Tibial nerve (tissue), 4 donors: ENCODE results near the gene NLRP1. TPM values are rescaled to one million over a fixed set of nuclear protein-coding genes. Genes with fewer than 3 reads are reported as not detected.

Experiments used
- DNase-seq, 2 donors: peaks; one replicate each; pipeline ENCODE4 v3.0.0-alpha.2; 2019; ENCODE audit warnings: low spot score in 2 of 2
- H3K27ac ChIP-seq, 4 donors: fragments of 200-600 bp; sonication (generic) in 3 of 4; one replicate each; pipeline ENCODE4 v1.5.1; 2017 to 2019; ENCODE audit warnings: mild to moderate bottlenecking in 1 of 4
- H3K27me3 ChIP-seq, 2 donors: fragments of 200-600 bp; sonication (generic) in 1 of 2; one replicate each; pipeline versions ENCODE4 v1.5.1 to v1.6.0; 2017 to 2019
- H3K36me3 ChIP-seq, 3 donors: fragments of 200-600 bp; sonication (generic); one replicate each; pipeline ENCODE4 v1.5.1; 2018 to 2019
- H3K4me1 ChIP-seq, 4 donors: fragments of 200-600 bp; sonication (generic) in 3 of 4; one replicate each; pipeline ENCODE4 v1.5.1; 2017 to 2019
- H3K4me3 ChIP-seq, 4 donors: fragments of 200-600 bp; sonication (generic) in 3 of 4; one replicate each; pipeline ENCODE4 v1.5.1; 2017 to 2019; ENCODE audit warnings: mild to moderate bottlenecking in 1 of 4, moderate library complexity in 1 of 4
- H3K9me3 ChIP-seq, 4 donors: fragments of 200-600 bp; sonication (generic) in 3 of 4; one replicate each; pipeline ENCODE4 v1.5.1; 2017 to 2019
- EP300 ChIP-seq, 2 donors: sonication (generic); formaldehyde crosslinking; IDR thresholded peaks; one replicate each; pipeline ENCODE4 v1.6.1; 2017; ENCODE audit warnings: antibody characterized with exemption in 2 of 2, mild to moderate bottlenecking in 1 of 2
- POLR2A ChIP-seq, 2 donors: fragments of 450-650 bp; IDR thresholded peaks; one replicate each; pipeline ENCODE4 v1.6.1; 2017; ENCODE audit warnings: antibody characterized with exemption in 2 of 2, mild to moderate bottlenecking in 2 of 2, moderate library complexity in 2 of 2
- WGBS, 2 donors: methylation state at CpG; one replicate each; pipeline ENCODE4 v1.1.5; 2018; 5-methylcytosine and 5-hydroxymethylcytosine counted together
- total RNA-seq, 4 donors: library from RNA; depleted of rRNA; stranded (reverse); fragments of >200 nt; gene quantifications; one replicate each; pipeline ENCODE4 v1.1.0, GENCODE V29; 2016
- TF ChIP-seq, protein P1 (sequence below), 5 experiments: fragments of 200-600 bp in 3 of 5; fragments of 450-650 bp in 2 of 5; sonication (generic) in 3 of 5; IDR thresholded peaks; one replicate each; pipeline ENCODE4 v1.5.1; 2016 to 2019; ENCODE audit warnings: antibody characterized with exemption in 5 of 5, mild to moderate bottlenecking in 3 of 5, moderate library complexity in 2 of 5

NLRP1 gene
- total RNA-seq, 4 donors from 2014 or later, result 33.0 to 52.4 (median 36.6) TPM

DNA sequence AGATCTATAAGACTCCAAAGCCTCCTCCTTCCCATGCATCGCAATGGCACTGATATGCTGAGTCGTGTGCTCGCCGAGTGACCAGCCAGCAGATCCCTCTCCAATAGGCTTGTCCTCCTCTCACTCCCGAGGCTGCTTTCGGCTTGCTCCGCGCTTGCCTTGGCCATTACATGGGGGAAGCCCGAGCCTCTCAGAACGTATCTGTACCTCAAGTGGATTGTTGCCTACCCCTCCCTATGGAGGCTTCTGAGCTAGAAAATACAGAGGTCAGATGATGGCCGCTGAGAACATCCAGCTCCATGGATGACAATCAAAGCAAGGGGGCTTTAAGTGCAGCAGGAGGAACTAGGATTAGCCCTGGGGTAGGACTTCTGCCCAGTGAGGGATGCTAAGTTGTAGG, 7.7 kb upstream of the NLRP1 start:
- Histone ChIP-seq H3K36me3 (no peaks in the 10 kb centered on the region), H3K27me3 (peaks cover 0 to 16% of the 10 kb centered on the region in 2 donors), H3K4me1 (no peaks in the 10 kb centered on the region), H3K9me3 (no peaks in the 10 kb centered on the region), H3K4me3 (no peak overlapping the region), H3K27ac (no peak overlapping the region)
- DNase-seq, result no peak
- TF ChIP-seq, protein P1, sequence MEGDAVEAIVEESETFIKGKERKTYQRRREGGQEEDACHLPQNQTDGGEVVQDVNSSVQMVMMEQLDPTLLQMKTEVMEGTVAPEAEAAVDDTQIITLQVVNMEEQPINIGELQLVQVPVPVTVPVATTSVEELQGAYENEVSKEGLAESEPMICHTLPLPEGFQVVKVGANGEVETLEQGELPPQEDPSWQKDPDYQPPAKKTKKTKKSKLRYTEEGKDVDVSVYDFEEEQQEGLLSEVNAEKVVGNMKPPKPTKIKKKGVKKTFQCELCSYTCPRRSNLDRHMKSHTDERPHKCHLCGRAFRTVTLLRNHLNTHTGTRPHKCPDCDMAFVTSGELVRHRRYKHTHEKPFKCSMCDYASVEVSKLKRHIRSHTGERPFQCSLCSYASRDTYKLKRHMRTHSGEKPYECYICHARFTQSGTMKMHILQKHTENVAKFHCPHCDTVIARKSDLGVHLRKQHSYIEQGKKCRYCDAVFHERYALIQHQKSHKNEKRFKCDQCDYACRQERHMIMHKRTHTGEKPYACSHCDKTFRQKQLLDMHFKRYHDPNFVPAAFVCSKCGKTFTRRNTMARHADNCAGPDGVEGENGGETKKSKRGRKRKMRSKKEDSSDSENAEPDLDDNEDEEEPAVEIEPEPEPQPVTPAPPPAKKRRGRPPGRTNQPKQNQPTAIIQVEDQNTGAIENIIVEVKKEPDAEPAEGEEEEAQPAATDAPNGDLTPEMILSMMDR (IDR thresholded peaks at IDR 0.05), result no peak
- no peak for TF ChIP-seq POLR2A (IDR thresholded peaks at IDR 0.05)
- no peak for TF ChIP-seq EP300 (IDR thresholded peaks at IDR 0.05)
- 64 to 80% methylated on average over 11 of the region's 11 CpGs for WGBS, 2 donors

DNA sequence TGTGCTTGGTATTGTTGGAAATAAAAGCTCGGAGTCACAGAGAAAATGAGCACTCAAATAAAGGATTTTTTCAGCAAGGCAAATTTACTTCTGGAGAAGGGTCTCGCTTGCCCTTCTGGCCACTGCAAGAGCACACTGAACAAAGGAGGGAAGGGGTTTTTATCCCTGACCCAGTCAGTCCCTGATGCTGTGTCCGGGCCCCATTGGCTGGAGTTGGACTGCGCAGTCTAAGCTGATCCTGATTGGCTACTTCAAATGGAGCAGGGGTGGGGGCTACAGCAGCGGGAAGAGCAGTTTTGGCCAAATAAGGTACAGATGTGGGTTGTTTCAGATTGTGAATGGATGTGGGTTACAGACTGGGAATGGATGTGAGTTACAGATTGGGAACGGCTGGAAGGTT, 4.3 kb upstream of the NLRP1 start:
- 79 to 82% methylated on average over 6 of the region's 6 CpGs for WGBS, 2 donors
- no peak for TF ChIP-seq EP300 (IDR thresholded peaks at IDR 0.05)

DNA sequence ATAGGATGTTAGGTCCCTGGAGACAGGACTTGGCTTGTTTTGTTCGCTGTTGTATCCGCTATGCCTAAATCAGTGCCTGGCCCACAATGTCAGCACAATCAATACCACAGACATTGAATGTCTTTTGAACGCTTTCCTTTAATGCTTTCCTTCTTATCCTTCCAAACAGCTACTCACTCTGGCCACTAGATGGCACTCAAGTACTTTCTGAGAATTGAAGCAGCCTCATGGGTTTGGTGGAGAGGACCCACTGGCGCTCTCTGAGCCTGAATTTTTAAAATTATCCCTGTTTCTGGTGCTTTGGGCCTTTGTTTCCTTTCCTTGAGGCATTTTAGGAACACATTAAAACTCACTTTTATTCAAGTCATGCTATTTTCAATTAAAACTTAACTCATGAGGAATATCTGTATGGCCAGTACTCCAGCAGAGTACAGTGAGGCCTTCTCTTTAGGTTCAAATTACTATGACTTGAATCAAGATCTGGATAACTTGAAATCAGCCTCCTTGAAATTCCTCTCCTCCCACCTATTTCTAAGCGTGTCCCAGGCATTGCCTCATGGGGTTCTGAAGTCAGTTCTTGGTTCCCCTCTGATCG, 3.2 kb upstream of the NLRP1 start:
- peak in 1 of 2 donors; percentile 59 for DNase-seq
- Histone ChIP-seq H3K4me1 (peaks cover 0 to 29% (median 17%) of the 10 kb centered on the region in 4 donors), H3K27me3 (no peaks in the 10 kb centered on the region), H3K36me3 (no peaks in the 10 kb centered on the region), H3K4me3 (no peak overlapping the region), H3K9me3 (no peaks in the 10 kb centered on the region), H3K27ac (no peak overlapping the region)
- TF ChIP-seq POLR2A (IDR thresholded peaks at IDR 0.05), result no peak
- TF ChIP-seq, protein P1 (IDR thresholded peaks at IDR 0.05), result peak; percentile 78 to 88 (median 85)
- WGBS, 2 donors, result 27 to 30% methylated on average over 6 of the region's 6 CpGs

More for the DNA sequence above, 4.3 kb upstream of the NLRP1 start:
- Histone ChIP-seq H3K36me3 (no peaks in the 10 kb centered on the region), H3K27me3 (peaks cover 0 to 6% of the 10 kb centered on the region in 2 donors), H3K4me1 (peaks cover 0 to 18% (median 10%) of the 10 kb centered on the region in 4 donors), H3K4me3 (no peak overlapping the region), H3K27ac (no peak overlapping the region), H3K9me3 (no peaks in the 10 kb centered on the region)
- DNase-seq, result no peak

DNA sequence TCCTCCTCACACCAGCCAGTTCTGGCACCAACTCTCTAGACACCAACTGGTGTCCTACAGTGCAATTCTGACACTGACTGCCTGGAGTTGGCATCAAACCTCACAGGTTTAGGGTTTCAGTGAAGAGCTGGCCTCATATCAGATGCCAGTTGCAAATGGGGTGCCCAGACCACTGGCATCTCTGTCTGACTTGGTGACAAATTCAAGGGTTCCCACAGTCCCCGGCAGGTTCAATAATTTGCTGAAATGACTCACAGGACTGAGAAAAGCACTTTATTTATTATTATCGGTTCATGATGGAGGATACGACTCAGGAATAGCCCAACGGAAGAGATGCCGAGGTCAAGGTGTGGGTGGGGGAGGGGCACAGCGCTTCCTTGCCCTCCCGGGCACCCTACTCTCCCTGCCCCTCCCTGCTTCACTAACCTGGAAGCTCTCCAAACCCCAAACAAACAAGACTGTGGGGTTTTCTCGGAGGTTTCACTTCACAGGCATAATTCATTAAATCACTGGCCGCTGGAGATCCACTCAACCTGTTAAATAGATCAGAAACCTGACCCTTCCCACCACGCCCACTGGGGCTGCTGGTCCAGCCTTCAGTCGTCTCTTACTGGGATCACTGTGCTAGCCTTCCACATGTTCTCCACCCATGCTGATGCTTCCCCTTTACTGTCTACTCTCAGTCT, 1.7 kb upstream of the NLRP1 start:
- Histone ChIP-seq H3K27me3 (no peaks in the 10 kb centered on the region), H3K9me3 (no peaks in the 10 kb centered on the region), H3K36me3 (peaks cover 0 to 5% (median 0%) of the 10 kb centered on the region in 3 donors), H3K4me3 (no peak overlapping the region), H3K27ac (peak overlapping the region; percentile 20 to 86 (median 82)), H3K4me1 (peaks cover 0 to 29% (median 18%) of the 10 kb centered on the region in 4 donors)
- WGBS, 2 donors, result 27 to 29% methylated on average over 11 of the region's 11 CpGs
- DNase-seq, result no peak
- TF ChIP-seq, protein P1 (IDR thresholded peaks at IDR 0.05), result no peak
- TF ChIP-seq EP300 (IDR thresholded peaks at IDR 0.05), result no peak
- TF ChIP-seq POLR2A (IDR thresholded peaks at IDR 0.05), result no peak

DNA sequence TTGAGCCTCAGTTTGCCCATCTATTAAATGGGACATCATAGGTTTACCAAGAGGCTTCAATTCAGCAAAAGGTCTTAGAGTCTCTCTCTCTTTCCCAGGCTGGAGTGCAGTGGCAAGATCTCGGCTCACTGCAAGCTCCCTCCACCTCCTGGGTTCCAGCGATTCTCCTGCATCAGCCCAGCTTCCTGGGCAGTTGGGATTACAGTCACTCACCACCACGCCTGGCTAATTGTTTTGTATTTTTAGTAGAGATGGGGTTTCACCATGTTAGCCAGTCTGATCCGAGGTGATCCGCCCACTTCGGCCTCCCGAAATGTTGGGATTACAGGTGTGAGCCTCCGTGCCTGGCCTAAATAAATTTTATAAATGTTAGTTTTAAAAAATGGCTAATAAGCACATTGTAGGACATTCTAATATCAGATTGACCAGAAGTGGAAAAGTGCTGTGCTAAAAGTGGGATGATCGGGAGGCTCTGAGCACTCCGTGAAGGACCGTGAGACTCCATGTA, 1.0 kb upstream of the NLRP1 start:
- H3K9me3 ChIP-seq, result no peaks in the 10 kb centered on the region
- peak overlapping the region in 3 of 4 donors; percentile 81 to 86 (median 82) for H3K27ac ChIP-seq
- peaks cover 0 to 5% (median 0%) of the 10 kb centered on the region in 3 donors for H3K36me3 ChIP-seq
- 80 to 85% methylated on average over 11 of the region's 11 CpGs for WGBS, 2 donors
- no peaks in the 10 kb centered on the region for H3K27me3 ChIP-seq
- peaks cover 0 to 29% (median 18%) of the 10 kb centered on the region in 4 donors for H3K4me1 ChIP-seq
- H3K4me3 ChIP-seq, result no peak overlapping the region
- TF ChIP-seq EP300 (IDR thresholded peaks at IDR 0.05), result no peak
- TF ChIP-seq, protein P1 (IDR thresholded peaks at IDR 0.05), result no peak
- TF ChIP-seq POLR2A (IDR thresholded peaks at IDR 0.05), result no peak
- no peak for DNase-seq
